ENCODE measurements around the gene PIR. TPM values are rescaled to one million over a fixed set of nuclear protein-coding genes. Genes with fewer than 3 reads are reported as not detected.

PIR gene
- total RNA-seq, 2 donors from 2014 or later: 8.9 to 20.1 TPM

- H3K9me3 ChIP-seq: no peaks in the 10 kb centered on the region
- WGBS: 73% methylated on average over 1 of the region's 1 CpG
- no peak overlapping the region for H3K4me3 ChIP-seq
- TF ChIP-seq CTCF (IDR thresholded peaks at IDR 0.05): no peak
- TF ChIP-seq POLR2AphosphoS5 (IDR thresholded peaks at IDR 0.05): no peak
- TF ChIP-seq POLR2A (IDR thresholded peaks at IDR 0.05): no peak
- DNase-seq (ENCODE audit: low spot score): no peak
- H3K27me3 ChIP-seq (replicated peaks; ENCODE audit: insufficient read depth): no peaks in the 10 kb centered on the region
- H3K27ac ChIP-seq: no peak overlapping the region
- no peaks in the 10 kb centered on the region for H3K4me1 ChIP-seq (replicated peaks)
- intact Hi-C loops (cut with DNase I): loop anchor here (2.0 to 10.0 kb wide), 2 partner anchors 95 to 119 kb away; no protein-coding TSS in a partner anchor
- no peaks in the 10 kb centered on the region for H3K36me3 ChIP-seq
Observed at GRCh38 chrX:15469613-15470012, 23.5 kb downstream of the PIR start.

- Histone ChIP-seq H3K4me3 (no peak overlapping the region), H3K36me3 (no peaks in the 10 kb centered on the region), H3K27me3 (replicated peaks; ENCODE audit: insufficient read depth) (no peaks in the 10 kb centered on the region), H3K9me3 (no peaks in the 10 kb centered on the region), H3K4me1 (replicated peaks) (no peaks in the 10 kb centered on the region), H3K27ac (no peak overlapping the region)
- WGBS: 0% methylated on average over 4 of the region's 4 CpGs
- DNase-seq (ENCODE audit: low spot score): peak; percentile 38
- intact Hi-C loops (cut with DNase I): loop anchor here (2.0 kb wide), 1 partner anchor 117 kb away; no protein-coding TSS in a partner anchor
- TF ChIP-seq POLR2AphosphoS5 (IDR thresholded peaks at IDR 0.05): peak; percentile 21
- TF ChIP-seq POLR2A (IDR thresholded peaks at IDR 0.05): no peak
- TF ChIP-seq CTCF (IDR thresholded peaks at IDR 0.05): peak in 3 of 4 experiments; percentile 34 to 58 (median 50)
Observed at GRCh38 chrX:15468036-15468435, 25.1 kb downstream of the PIR start.

- no peak for DNase-seq (ENCODE audit: low spot score)
- Histone ChIP-seq H3K36me3 (no peaks in the 10 kb centered on the region), H3K9me3 (no peaks in the 10 kb centered on the region), H3K27me3 (replicated peaks; ENCODE audit: insufficient read depth) (no peaks in the 10 kb centered on the region), H3K27ac (no peak overlapping the region), H3K4me3 (no peak overlapping the region), H3K4me1 (replicated peaks) (no peaks in the 10 kb centered on the region)
- 90% methylated on average over 8 of the region's 9 CpGs for WGBS
- intact Hi-C loops (cut with DNase I): no loop called here
- TF ChIP-seq POLR2AphosphoS5 (IDR thresholded peaks at IDR 0.05) (no peak), CTCF (IDR thresholded peaks at IDR 0.05) (no peak), POLR2A (IDR thresholded peaks at IDR 0.05) (no peak)
Observed at GRCh38 chrX:15465896-15466651, 27.1 kb downstream of the PIR start.

- WGBS: 60% methylated on average over 4 of the region's 4 CpGs
- intact Hi-C loops (cut with DNase I): no loop called here
Observed at GRCh38 chrX:15465347-15465746, 27.8 kb downstream of the PIR start.

More at GRCh38 chrX:15465347-15465746, 27.8 kb downstream of the PIR start:
- no peaks in the 10 kb centered on the region for H3K4me1 ChIP-seq (replicated peaks)
- DNase-seq (ENCODE audit: low spot score): no peak
- H3K4me3 ChIP-seq: no peak overlapping the region
- TF ChIP-seq POLR2A (IDR thresholded peaks at IDR 0.05) (no peak), POLR2AphosphoS5 (IDR thresholded peaks at IDR 0.05) (no peak), CTCF (IDR thresholded peaks at IDR 0.05) (no peak)
- no peaks in the 10 kb centered on the region for H3K27me3 ChIP-seq (replicated peaks; ENCODE audit: insufficient read depth)
- H3K27ac ChIP-seq: no peak overlapping the region
- no peaks in the 10 kb centered on the region for H3K9me3 ChIP-seq
- no peaks in the 10 kb centered on the region for H3K36me3 ChIP-seq
